ENCODE data around the gene ADAM19. TPM values are rescaled to one million over a fixed set of nuclear protein-coding genes. Genes with fewer than 3 reads are reported as not detected.

ADAM19 gene
- total RNA-seq, 6 experiments from 2014 or later = 1.8 to 9.4 (median 4.5) TPM

DNA sequence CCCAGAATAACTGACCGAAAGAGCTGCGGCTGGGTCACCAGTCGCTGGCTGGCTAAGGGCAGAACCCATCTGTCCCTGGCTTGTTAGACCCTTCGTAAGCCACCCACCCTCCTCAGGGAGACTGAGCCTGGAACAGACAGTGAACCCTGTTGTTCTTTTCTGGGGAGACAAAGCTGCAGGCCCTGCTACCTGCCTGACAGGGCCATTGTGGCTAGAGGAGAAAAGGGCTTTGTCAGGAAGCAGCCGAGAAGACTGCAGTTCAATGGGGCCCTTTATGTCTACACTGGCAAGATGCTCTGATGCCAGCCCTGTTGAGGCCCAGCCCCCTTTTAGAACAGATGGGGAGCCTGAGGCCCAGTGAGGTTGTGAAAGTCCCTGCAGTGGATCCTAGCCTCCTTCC is 119.3 kb downstream of the ADAM19 start:
- 60% methylated on average over 3 of the region's 5 CpGs for WGBS (ENCODE audit: insufficient coverage, low coverage, low lambda C conversion rate, missing lambda C conversion rate)
- DNase-seq = no peak
- no peak overlapping the region for H3K27ac ChIP-seq

DNA sequence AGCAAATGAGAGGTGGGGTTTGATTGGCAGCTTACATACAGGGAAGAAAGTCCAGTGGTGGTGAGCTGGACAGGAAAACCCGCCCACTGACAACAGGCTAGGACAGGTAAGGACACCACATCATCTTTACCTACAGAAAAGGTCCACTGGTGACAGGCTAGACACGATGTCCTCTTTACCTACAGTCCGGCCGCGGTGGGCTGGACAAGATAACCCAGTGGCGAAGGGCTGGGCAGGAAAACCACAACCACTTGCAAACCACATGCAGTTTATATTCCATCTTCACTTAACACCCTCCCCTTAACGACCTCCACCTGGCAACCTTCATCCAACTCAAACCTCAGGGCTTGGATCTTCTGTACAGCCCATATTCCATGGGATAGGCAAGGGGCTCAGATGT is 120.5 kb downstream of the ADAM19 start:
- intact Hi-C loops (cut with DNase I) = no loop called here
- DNase-seq = no peak
- Histone ChIP-seq H3K36me3 (no peaks in the 10 kb centered on the region), H3K9me3 (no peaks in the 10 kb centered on the region), H3K27me3 (no peaks in the 10 kb centered on the region), H3K4me3 (no peak overlapping the region), H3K27ac (no peak overlapping the region), H3K4me1 (peaks cover 0 to 1% (median 0%) of the 10 kb centered on the region in 4 donors)
- ATAC-seq = no peak
- 64% methylated on average over 3 of the region's 7 CpGs for WGBS (ENCODE audit: insufficient coverage, low coverage, low lambda C conversion rate, missing lambda C conversion rate)
- no peak for TF ChIP-seq POLR2A (IDR thresholded peaks at IDR 0.05)
- TF ChIP-seq, protein P1, sequence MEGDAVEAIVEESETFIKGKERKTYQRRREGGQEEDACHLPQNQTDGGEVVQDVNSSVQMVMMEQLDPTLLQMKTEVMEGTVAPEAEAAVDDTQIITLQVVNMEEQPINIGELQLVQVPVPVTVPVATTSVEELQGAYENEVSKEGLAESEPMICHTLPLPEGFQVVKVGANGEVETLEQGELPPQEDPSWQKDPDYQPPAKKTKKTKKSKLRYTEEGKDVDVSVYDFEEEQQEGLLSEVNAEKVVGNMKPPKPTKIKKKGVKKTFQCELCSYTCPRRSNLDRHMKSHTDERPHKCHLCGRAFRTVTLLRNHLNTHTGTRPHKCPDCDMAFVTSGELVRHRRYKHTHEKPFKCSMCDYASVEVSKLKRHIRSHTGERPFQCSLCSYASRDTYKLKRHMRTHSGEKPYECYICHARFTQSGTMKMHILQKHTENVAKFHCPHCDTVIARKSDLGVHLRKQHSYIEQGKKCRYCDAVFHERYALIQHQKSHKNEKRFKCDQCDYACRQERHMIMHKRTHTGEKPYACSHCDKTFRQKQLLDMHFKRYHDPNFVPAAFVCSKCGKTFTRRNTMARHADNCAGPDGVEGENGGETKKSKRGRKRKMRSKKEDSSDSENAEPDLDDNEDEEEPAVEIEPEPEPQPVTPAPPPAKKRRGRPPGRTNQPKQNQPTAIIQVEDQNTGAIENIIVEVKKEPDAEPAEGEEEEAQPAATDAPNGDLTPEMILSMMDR (IDR thresholded peaks at IDR 0.05) = no peak

More for the DNA sequence above, 119.3 kb downstream of the ADAM19 start:
- no peak for ATAC-seq
- peaks cover 0 to 4% (median 0%) of the 10 kb centered on the region in 4 donors for H3K4me1 ChIP-seq
- TF ChIP-seq POLR2A (IDR thresholded peaks at IDR 0.05) = no peak
- intact Hi-C loops (cut with DNase I) = no loop called here
- H3K4me3 ChIP-seq = no peak overlapping the region
- no peaks in the 10 kb centered on the region for H3K9me3 ChIP-seq
- H3K36me3 ChIP-seq = no peaks in the 10 kb centered on the region
- no peaks in the 10 kb centered on the region for H3K27me3 ChIP-seq

DNA sequence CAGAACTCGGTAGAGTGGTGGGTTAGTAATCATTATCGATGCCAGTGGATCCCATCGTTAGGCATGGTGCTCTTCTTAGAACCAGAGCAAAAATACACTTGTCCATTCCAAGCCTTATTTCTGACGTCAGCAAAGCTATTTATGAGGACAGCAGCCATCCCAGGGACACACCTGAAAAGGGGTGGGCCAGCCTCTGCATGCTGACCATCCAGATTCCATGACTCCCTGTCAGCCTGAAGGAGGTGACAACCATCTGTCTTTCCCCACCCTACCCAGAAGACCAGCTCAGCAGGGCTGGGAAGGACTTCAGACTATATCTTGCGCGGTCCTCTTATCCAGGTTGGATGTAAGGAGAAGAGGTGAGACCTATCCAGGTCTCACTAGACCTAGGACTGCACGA is 121.3 kb downstream of the ADAM19 start:
- intact Hi-C loops (cut with DNase I) = no loop called here
- no peaks in the 10 kb centered on the region for H3K4me1 ChIP-seq
- H3K4me3 ChIP-seq = no peak overlapping the region
- no peak overlapping the region for H3K27ac ChIP-seq
- no peaks in the 10 kb centered on the region for H3K27me3 ChIP-seq
- 85% methylated on average over 5 of the region's 7 CpGs for WGBS (ENCODE audit: insufficient coverage, low coverage, low lambda C conversion rate, missing lambda C conversion rate)
- no peak for TF ChIP-seq POLR2A (IDR thresholded peaks at IDR 0.05)
- TF ChIP-seq, protein P1 (IDR thresholded peaks at IDR 0.05) = no peak
- H3K36me3 ChIP-seq = no peaks in the 10 kb centered on the region
- H3K9me3 ChIP-seq = no peaks in the 10 kb centered on the region
- ATAC-seq = no peak
- no peak for DNase-seq

DNA sequence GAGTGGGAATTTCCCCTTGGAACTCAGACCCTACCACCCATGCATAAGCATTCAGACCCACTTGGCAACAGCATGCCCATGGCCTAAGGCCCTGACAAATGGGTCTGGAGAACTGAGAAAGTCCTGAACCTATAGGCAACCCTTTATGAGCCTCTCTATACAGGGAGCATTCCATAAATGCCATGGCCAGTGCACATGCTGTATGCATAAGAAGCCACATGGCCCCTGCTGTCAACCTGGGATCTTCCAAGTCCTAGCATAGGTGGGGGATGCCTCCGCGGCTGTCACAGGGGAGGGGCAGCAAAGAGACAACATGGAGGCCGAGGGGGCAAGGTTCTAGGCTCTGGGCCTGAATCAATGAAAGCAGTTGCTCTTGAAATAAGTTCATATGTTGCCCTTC is 123.8 kb downstream of the ADAM19 start:
- Histone ChIP-seq H3K9me3 (no peaks in the 10 kb centered on the region), H3K27me3 (no peaks in the 10 kb centered on the region), H3K36me3 (no peaks in the 10 kb centered on the region), H3K4me1 (no peaks in the 10 kb centered on the region), H3K27ac (no peak overlapping the region), H3K4me3 (no peak overlapping the region)
- TF ChIP-seq, protein P1 (IDR thresholded peaks at IDR 0.05) = no peak
- no peak for TF ChIP-seq POLR2A (IDR thresholded peaks at IDR 0.05)
- DNase-seq (no peak), ATAC-seq (no peak)
- intact Hi-C loops (cut with DNase I) = no loop called here
- WGBS (ENCODE audit: insufficient coverage, low coverage, low lambda C conversion rate, missing lambda C conversion rate) = no CpG with 5 or more reads among the region's 3 CpGs

DNA sequence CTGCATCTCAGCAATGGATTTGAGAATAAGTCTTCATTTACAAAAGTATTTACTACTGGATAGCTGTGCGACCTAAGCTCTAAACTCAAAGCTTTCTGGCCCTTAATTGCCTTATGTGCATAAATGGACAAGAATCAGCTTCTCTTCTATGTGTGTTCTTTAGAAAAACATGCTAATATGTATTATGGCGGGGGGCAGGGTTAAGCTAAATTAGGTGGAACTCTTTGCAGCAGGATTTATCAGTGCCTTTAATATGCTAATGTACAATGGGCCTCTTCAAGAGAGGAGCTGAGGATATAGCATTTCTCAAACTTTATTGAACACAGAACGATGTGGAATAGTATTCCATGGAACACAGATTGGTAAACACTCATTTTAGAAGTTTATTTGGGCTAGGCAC is 125.6 kb downstream of the ADAM19 start:
- no peak for DNase-seq
- no peaks in the 10 kb centered on the region for H3K27me3 ChIP-seq
- TF ChIP-seq, protein P1 (IDR thresholded peaks at IDR 0.05) = no peak
- no peak for TF ChIP-seq POLR2A (IDR thresholded peaks at IDR 0.05)
- intact Hi-C loops (cut with DNase I) = no loop called here
- no peak overlapping the region for H3K4me3 ChIP-seq
- 78% methylated on average over 3 of the region's 3 CpGs for WGBS (ENCODE audit: insufficient coverage, low coverage, low lambda C conversion rate, missing lambda C conversion rate)
- H3K27ac ChIP-seq = no peak overlapping the region
- ATAC-seq = no peak
- no peaks in the 10 kb centered on the region for H3K36me3 ChIP-seq
- no peaks in the 10 kb centered on the region for H3K9me3 ChIP-seq
- H3K4me1 ChIP-seq = no peaks in the 10 kb centered on the region
